Mononuclear cell (primary cell): ENCODE results near the gene DNHD1. TPM values are rescaled to one million over a fixed set of nuclear protein-coding genes. Genes with fewer than 3 reads are reported as not detected.

Experiments
- H3K27me3 ChIP-seq: 2 replicates; pipeline ENCODE4 v1.6.0; 2011; ENCODE audit warnings: low read length, control low read depth; ENCODE audit not compliant: insufficient read depth
- H3K4me1 ChIP-seq: 2 replicates; pipeline ENCODE4 v1.5.1; 2011; ENCODE audit warnings: mild to moderate bottlenecking, low read length, control low read depth; ENCODE audit not compliant: insufficient read depth
- H3K4me3 ChIP-seq: 2 replicates; pipeline ENCODE4 v1.5.1; 2011; ENCODE audit warnings: mild to moderate bottlenecking, low read length, moderate library complexity
- H3K9me3 ChIP-seq: 2 replicates; pipeline ENCODE4 v1.5.1; 2011; ENCODE audit warnings: low read depth, mild to moderate bottlenecking, control low read depth, low read length
- total RNA-seq: library from RNA; depleted of rRNA; stranded (reverse); fragments of >200 nt; gene quantifications from one replicate; pipeline ENCODE4 v1.2.3, GENCODE V29; 2012

The DNHD1 gene
- total RNA-seq, 1 donor = 18.3 TPM

DNA sequence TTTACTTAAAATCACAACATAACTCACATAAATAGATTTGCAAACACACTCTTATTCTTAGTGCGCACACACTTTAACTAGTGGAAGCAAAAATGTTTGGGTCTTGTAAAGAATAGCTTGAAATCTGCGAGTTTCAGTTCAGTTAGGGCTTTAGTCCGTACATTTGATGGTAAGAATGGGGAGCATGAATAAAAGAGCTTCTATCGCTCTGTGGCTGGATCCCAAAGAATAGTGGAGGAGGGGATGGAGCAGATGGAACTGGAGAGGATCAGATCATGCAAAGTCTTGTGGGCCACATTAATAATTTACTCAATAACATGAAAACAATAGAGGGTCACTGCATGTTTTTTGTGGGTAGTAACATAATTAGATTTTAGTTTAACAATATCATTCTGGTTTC is 44.3 kb downstream of the DNHD1 start:
- Histone ChIP-seq H3K27me3 (no peaks in the 10 kb centered on the region), H3K4me1 (no peaks in the 10 kb centered on the region), H3K9me3 (no peaks in the 10 kb centered on the region), H3K4me3 (no peak overlapping the region)

DNA sequence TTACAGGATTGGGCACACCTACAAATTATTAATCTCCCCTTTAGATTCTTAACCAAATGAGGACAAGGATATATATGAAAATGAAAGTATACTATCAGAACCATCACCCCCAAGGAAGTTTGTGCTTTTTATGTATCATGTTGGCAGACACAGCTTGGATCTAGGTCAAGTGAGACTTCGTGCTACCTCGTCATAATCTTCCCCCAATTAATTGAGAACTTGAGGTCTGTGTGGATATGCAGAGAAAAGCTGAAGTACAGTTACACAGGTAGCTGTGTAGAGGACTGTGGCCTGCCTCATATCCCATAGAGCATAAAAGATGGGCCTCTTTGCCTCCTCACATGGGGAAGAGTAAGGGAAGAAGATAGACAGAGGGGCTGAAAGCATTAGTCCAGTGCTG is 45.6 kb downstream of the DNHD1 start:
- Histone ChIP-seq H3K4me1 (no peaks in the 10 kb centered on the region), H3K27me3 (no peaks in the 10 kb centered on the region), H3K9me3 (no peaks in the 10 kb centered on the region), H3K4me3 (no peak overlapping the region)

DNA sequence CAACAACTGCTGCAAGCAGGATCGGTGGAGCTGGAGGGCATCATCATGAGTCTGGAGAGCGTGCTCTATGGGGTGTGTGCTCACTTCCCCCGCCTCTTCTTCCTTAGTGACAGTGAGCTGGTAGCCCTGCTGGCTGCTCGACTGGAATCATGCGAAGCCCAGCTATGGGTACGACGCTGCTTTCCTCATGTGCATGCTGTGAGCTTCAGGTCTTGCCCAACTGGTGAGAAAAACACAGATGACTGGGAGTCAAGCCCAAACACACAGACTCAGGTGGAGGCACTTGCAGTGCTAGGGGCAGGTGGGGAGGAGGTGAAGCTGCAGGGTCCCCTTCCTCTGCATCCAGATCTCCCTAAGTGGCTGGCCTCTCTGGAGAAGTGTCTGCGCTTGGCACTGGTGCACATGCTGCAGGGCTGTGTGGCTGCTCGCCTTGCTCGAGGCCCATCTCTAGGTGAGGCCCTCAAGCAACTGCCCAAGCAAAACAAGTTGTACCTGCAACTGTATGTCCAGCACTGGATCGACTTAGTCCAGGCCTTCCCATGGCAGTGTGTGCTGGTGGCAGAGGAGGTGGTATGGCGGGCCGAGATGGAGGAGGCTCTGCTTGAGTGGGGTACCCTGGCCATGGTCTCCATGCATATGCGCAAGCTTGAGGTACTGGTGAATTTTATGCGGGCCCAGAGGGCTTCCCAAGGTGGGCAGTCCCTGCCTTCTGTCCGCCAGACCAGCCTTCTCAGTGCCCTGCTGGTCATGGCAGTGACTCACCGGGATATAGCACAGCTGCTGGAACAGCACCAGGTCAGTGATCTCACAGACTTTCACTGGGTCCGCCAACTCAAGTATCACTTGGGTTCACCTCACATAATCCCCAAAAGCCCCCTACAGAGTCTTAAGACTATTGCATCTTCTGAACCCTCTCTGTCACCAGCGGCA is 48.1 kb downstream of the DNHD1 start:
- no peak overlapping the region for H3K4me3 ChIP-seq
- H3K4me1 ChIP-seq = no peaks in the 10 kb centered on the region
- no peaks in the 10 kb centered on the region for H3K27me3 ChIP-seq
- no peaks in the 10 kb centered on the region for H3K9me3 ChIP-seq

- H3K9me3 ChIP-seq = no peaks in the 10 kb centered on the region
- no peaks in the 10 kb centered on the region for H3K4me1 ChIP-seq
- no peaks in the 10 kb centered on the region for H3K27me3 ChIP-seq
- no peak overlapping the region for H3K4me3 ChIP-seq
These were observed 49.0 kb downstream of the DNHD1 start for GRCh38 chr11:6545917-6546605.

GRCh38 chr11:6546735-6547134 is 49.7 kb downstream of the DNHD1 start:
- H3K27me3 ChIP-seq = no peaks in the 10 kb centered on the region
- no peaks in the 10 kb centered on the region for H3K4me1 ChIP-seq
- no peaks in the 10 kb centered on the region for H3K9me3 ChIP-seq
- no peak overlapping the region for H3K4me3 ChIP-seq

- no peaks in the 10 kb centered on the region for H3K4me1 ChIP-seq
- no peaks in the 10 kb centered on the region for H3K27me3 ChIP-seq
- H3K9me3 ChIP-seq = no peaks in the 10 kb centered on the region
- no peak overlapping the region for H3K4me3 ChIP-seq
These were observed 50.1 kb downstream of the DNHD1 start for GRCh38 chr11:6547177-6547576.

DNA sequence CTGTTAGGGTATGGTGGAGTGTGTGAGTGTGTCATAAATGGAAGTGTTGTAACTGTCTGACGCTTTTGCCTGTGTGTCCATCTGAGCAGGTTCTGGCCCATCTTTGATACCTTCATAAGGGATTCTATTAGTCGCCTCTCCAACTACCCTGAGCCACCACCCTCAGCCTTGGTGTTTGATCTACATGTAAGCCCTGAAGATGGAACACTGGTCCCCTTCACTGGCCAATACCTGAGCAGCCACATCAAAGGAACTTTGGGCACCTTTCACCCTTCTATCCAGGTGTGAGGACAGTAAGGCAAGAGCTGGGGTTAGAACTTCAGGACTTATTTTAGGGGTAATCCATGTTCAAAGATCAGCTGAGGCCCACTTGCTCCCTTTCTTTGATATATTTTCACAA is 51.0 kb downstream of the DNHD1 start:
- no peaks in the 10 kb centered on the region for H3K27me3 ChIP-seq

DNA sequence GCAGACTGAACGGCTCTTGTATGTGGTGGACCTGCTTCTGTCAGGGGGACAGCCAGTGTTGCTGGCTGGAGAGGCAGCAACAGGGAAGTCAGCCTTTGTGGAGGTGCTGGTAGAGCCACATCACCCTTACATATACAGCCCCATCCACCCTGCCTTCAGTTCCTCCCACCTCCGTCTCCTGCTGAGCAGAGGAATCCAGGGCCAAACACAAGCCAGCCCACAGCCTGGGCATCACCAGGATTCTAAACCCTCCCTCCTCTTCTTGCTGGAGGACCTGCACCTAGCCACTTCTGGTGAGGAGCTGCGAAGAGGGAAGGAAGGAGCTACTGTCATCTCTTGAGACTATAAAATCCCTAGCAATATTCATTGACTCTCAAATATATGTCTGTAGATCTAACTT is 51.6 kb downstream of the DNHD1 start:
- no peaks in the 10 kb centered on the region for H3K4me1 ChIP-seq
- H3K9me3 ChIP-seq = no peaks in the 10 kb centered on the region
- H3K4me3 ChIP-seq = no peak overlapping the region
- no peaks in the 10 kb centered on the region for H3K27me3 ChIP-seq

More for the DNA sequence above, 51.0 kb downstream of the DNHD1 start:
- no peaks in the 10 kb centered on the region for H3K4me1 ChIP-seq
- no peaks in the 10 kb centered on the region for H3K9me3 ChIP-seq
- H3K4me3 ChIP-seq = no peak overlapping the region

DNA sequence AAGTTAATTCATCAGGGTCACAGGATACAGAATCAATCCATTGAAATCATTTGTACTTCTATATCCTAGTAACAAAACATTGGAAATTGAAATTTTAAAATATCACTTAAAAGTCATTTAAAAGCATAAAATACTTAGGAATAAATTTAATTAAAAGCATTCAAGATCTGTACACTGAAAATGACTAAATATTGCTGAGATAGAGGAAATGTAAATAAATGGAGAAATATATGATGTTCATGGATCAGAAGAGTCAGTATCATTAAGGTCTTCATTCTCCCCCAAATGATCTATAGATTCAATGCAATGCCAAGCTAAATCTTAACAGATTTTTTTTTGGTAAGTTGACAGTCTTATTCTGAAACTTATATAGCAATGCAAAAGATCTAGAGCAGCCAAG is 56.6 kb downstream of the DNHD1 start:
- no peak overlapping the region for H3K4me3 ChIP-seq
- H3K4me1 ChIP-seq = no peaks in the 10 kb centered on the region
- no peaks in the 10 kb centered on the region for H3K9me3 ChIP-seq
- no peaks in the 10 kb centered on the region for H3K27me3 ChIP-seq

DNA sequence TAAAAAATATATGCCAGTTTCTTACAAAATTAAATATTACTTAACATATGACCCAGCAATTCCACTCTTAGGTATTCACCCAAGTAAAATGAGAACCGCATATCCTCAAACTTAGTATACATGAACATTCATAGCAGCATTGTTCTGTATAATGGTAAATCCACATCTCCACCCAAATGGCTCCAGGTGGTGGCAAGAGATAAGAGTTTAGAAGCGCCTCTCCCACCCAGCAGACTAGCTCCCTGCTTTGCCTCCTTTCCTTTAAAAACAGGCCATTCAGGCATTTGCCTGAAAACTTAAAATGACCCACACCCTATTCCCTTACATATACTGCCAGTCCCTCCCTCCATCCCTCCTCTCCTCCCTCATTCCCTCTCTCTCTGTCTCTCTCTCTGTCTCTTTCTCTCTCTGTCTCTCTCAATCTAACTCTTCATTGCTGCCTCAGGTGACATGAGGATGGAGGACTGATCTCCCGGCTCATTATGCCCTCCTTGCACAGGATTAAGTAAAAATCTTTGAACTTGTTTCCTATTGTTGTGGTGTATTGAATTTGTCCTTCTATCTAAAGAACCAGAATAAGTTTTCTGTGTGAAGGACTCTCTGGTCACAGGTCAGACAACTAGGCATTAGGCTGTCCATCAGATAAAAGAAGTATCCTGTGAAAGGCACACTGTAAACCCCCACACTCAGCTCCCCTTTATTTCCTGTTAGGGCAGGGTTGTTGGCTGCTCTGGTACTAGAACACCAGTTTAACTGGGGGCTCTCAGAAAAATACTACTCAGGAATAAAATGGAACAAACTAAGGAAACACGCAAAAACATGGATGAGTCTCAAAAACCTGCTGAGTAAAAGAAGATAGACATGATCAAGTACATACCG is 58.0 kb downstream of the DNHD1 start:
- no peaks in the 10 kb centered on the region for H3K9me3 ChIP-seq
- H3K27me3 ChIP-seq = no peaks in the 10 kb centered on the region
- H3K4me1 ChIP-seq = no peaks in the 10 kb centered on the region
- H3K4me3 ChIP-seq = no peak overlapping the region

GRCh38 chr11:6556139-6556949 is 59.3 kb downstream of the DNHD1 start:
- H3K9me3 ChIP-seq = no peaks in the 10 kb centered on the region
- H3K4me1 ChIP-seq = no peaks in the 10 kb centered on the region
- no peak overlapping the region for H3K4me3 ChIP-seq
- no peaks in the 10 kb centered on the region for H3K27me3 ChIP-seq

DNA sequence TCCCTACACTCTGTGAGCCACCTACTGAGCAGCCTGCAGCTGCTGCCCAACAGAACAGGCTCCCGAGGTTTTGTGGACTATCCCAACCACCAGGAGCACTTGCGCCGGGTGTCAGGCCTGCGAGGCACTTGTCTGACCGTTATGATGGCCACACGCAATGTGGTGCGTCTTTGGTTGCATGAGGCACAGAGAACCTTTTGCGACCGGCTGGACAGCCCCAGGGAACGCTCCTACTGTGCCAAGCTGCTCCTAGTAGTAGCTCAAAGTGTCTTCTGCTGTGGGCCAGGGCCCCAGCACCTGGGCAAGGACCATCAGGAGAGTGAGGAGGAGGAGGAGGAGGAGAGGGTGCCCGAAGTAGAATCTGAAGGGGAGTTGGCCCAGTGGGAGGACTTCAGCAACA is 60.0 kb downstream of the DNHD1 start:
- Histone ChIP-seq H3K9me3 (no peaks in the 10 kb centered on the region), H3K4me3 (no peak overlapping the region), H3K4me1 (no peaks in the 10 kb centered on the region), H3K27me3 (no peaks in the 10 kb centered on the region)

GRCh38 chr11:6557761-6558674 is 60.9 kb downstream of the DNHD1 start:
- H3K4me1 ChIP-seq = no peaks in the 10 kb centered on the region
- no peaks in the 10 kb centered on the region for H3K9me3 ChIP-seq
- no peaks in the 10 kb centered on the region for H3K27me3 ChIP-seq
- H3K4me3 ChIP-seq = no peak overlapping the region
